GM19099 (cell line): ENCODE measurements around the gene ZNF326.

Experiments used
- POLR2A ChIP-seq: IDR thresholded peaks from 3 replicates; pipeline ENCODE4 v1.6.1; 2011; ENCODE audit warnings: low read depth; ENCODE audit not compliant: insufficient read length; ENCODE audit errors: extremely low read depth

Gene ZNF326

DNA sequence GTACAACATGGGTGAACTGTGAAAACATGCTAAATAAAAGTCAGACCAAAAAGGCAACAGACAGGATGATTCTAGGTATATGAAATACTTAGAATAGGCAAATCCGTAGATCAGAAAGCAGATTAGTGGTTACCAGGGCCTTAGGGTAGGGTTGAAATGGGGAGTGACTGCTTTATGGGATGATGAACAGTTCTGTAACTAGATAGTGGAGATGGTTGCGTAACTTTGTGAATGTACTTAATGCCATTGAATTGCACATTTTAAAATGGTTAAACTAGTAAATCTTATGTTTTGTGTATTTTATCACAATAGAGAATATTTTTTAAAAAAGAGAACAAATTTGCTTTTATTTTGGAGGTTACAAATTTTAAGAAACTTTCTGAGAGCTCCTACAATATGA is 17.4 kb downstream of the ZNF326 start:
- no peak for TF ChIP-seq POLR2A

DNA sequence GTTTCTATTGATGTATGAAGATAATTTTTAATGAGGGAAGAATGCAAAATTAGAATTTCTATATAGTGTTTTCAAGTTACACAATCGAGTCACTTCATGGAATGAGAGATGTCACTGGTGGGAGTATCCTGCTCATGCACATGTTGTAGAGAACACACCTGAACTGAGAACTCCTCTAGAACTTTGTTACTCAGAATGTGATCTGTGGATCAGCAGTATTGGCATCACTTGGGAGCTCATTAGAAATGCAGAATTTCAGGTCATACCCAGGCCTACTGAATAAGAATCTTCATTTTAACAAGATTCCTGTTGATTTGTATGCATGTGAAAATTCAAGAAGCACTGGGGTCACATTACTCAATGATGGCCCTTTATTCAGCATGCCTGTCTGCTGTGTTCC is 28.8 kb downstream of the ZNF326 start:
- TF ChIP-seq POLR2A: no peak

GRCh38 chr1:90027281-90027680 is 32.4 kb downstream of the ZNF326 start:
- TF ChIP-seq POLR2A: no peak

- no peak for TF ChIP-seq POLR2A
Measured at GRCh38 chr1:90039652-90040051, 44.7 kb downstream of the ZNF326 start.

DNA sequence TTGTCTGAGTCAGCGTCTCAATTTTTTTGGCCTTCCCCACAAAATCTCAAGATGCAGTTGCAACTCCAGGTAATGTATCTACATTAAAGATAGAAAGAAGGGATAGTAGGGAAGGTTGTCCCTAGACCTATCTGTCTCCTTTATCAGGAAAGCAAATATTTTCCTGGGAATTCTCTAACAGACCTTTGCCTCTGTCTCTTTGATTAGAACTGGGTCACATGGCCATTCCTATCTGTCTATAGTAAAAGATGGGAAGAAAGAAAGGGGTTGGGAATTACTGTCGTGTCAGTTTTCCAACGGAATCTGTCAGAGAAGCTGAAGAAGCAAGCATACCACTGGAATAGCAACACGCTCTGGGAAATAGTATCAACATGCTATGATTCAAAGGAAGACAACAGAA is 48.7 kb downstream of the ZNF326 start:
- no peak for TF ChIP-seq POLR2A

DNA sequence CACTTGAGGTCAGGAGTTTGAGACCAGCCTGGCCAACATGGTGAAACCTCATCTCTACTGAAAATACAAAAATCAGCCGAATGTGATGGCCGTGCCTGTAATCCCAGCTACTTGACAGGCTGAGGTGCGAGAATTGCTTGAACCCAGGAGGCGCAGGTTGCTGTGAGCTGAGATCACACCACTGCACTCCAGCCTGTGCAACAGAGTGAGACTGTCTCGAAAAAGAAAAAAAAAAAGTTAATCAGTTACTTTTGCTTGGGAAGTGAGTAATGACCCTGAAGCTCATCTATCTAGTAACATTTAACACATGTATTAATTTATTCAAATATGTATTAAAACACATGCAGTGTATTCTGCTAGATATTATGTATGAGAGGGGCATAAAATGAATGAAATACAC is 49.4 kb downstream of the ZNF326 start:
- TF ChIP-seq POLR2A: no peak

GRCh38 chr1:90045853-90046563 is 51.1 kb downstream of the ZNF326 start:
- no peak for TF ChIP-seq POLR2A

GRCh38 chr1:90046635-90047034 is 51.7 kb downstream of the ZNF326 start:
- TF ChIP-seq POLR2A: no peak

DNA sequence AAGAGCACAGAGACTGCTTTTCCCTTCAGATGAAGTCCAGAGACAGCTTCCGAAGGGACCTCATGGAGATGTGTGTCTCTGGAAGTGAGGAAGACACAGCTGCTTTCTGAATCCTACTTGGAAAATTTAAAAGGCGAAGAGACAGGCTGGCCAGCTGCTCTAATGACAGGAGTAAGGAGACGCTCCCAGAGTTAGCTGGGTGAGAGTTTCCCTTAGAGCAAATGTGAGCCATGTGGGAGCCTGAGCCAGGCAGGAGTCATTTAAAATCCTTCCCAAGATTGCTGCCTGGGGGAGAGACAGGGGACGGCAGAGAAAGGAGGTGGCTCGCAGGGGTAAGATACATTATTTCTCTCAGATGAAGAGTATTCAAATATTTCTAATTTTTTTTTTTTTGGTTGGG is 53.1 kb downstream of the ZNF326 start:
- no peak for TF ChIP-seq POLR2A

DNA sequence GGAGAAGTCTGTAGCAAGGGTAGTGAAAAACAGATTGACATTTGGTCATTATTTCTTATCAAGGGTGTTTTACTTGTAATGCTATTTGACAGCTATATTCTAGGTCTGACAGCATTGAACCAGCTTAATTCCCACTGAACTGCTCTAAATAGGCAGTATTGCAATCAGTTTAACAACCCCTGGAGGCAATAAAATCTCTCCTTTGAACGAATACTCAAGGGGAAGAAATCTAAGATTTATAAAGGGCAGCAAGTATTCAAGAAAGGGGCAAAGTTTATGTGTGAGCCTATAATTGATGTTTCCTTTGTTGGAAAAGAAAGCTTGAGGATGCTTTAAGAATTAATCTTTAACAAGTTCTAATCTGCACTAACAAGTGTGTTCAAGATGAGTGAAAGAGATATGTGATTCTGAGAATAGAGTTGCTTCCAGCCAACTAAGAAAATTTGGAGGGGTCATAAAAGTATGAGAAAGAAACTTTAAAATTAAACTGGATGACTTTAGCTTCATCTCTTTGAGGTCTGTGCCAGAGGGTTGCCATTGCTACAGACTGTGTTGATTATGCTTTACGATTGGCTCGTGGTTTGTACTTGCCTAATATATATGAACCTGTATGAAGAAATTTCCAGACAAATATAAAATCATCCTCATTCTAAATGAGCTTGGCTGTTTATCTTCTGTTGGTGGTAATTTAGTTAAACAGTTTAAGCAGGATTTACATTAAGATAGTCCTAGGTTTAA is 72.5 kb downstream of the ZNF326 start:
- TF ChIP-seq POLR2A: no peak

- no peak for TF ChIP-seq POLR2A
Measured at GRCh38 chr1:90068611-90069280, 73.8 kb downstream of the ZNF326 start.

- TF ChIP-seq POLR2A: no peak
Measured at GRCh38 chr1:90074137-90074536, 79.2 kb downstream of the ZNF326 start.

DNA sequence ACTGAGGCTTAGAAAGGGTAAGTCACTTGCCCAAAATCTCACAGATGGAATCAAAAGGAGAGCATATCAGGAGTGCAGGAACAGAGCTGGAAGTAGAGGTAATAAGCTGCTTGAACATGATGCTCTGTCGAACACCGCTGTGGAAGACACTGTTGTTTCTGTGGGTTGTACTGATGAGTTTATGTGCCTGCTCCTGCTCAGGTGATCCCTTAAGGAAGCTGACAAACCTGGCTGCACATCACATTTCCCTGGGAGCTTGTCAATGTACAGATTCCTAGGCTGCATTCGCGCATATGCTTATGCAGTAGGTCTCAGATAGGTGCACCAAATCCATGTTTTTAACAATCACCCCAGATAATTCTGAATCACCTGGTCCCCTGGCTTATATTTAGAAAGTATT is 79.7 kb downstream of the ZNF326 start:
- no peak for TF ChIP-seq POLR2A

- TF ChIP-seq POLR2A: no peak
Measured at GRCh38 chr1:90074970-90075391, 80.1 kb downstream of the ZNF326 start.

DNA sequence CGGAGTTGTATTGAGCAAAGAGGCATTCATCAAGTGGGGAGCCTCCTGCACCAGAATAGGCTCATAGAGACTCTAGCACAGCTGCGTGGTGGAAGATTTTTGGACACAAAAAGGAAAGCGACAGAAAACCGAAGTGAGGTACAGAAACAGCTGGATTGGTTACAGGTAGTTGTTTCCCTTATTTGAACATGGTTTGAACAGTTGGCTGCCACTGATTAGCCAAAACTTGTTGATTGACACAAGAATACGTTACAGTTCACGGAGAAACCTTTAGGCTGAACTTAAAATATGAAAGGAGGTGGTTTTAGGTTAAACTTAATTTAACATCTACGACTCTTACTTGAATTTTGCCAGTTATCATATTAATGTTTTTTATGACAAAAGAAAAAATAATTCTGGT is 89.1 kb downstream of the ZNF326 start:
- TF ChIP-seq POLR2A: no peak
